Raji (cell line): Measurements from ENCODE around the gene DTWD2.

Experiments
- POLR2A ChIP-seq: IDR thresholded peaks from 2 replicates; pipeline ENCODE4 v1.6.1; 2011; ENCODE audit warnings: low read depth, low read length, control low read depth; ENCODE audit not compliant: insufficient read depth

DTWD2 gene

GRCh38 chr5:119017994-119018393 lies 29.6 kb upstream of the DTWD2 start:
- TF ChIP-seq POLR2A = no peak

DNA sequence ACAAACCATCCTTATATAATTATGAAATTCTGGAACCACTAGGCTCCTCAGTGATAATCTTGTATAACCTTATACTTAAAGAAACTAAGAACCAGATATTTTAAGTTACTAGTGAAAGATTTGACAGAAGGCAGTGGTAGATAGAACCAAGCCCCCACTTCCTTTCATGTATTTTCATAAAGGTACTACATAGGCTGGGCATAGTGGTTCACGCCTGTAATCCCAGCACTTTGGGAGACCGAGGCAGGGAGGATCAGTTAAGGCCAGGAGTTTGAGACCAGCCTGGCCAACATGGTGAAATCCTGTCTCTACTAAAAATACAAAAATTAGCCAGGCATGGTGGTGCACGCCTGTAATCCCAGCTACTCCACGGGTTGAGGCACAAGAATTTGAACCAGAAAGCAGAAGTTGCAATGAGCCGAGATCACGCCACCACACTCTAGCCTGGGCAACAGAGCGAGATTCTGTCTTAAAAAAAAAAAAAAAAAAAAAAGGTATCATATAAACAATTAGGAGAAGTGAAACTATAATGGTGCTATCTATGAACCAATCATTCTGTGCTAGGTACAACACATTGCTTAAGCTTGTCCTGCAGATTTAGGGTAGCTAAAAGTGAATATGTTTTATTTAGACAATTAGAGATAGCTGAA lies 27.9 kb upstream of the DTWD2 start:
- TF ChIP-seq POLR2A = no peak

DNA sequence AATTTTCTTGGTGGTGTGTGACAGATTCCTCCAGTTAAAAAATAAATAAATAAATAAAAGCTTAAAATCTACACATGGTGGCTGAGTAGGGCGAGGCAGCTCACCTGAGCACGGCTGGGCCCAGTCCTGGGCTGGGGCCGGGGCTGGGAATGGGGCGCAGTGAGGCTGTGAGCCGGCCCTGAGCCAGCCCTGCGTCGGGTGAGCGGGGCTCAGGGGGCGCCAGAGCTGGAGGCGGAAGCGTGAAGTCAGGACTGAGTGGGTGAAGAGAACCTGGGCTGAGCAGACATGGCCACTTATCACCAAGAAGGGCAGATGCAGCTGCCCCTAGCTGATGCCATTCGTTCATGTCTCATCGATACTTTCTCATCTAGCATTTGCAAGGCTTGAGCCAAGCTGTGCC lies 22.8 kb upstream of the DTWD2 start:
- TF ChIP-seq POLR2A = no peak

- no peak for TF ChIP-seq POLR2A
These were observed 21.9 kb upstream of the DTWD2 start for GRCh38 chr5:119010206-119010605.

DNA sequence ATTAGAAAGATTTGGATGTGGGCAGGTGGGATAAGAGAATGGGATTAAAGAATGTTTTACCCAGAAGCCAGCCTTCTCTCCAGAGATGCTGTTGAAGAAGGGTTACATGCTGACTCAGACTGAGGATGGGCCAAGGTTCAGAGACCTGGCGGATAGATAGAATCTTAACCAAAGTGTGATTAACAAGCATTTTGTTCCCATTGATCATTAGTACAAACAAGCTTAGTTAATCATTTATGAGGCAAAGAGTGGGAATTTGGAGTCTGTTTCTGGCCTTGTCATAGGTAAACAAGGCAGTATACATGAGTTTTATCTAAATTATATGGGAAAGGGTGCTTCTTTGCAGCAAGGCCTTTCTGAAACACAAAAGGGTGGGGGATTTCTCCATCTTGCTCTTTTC lies 20.8 kb upstream of the DTWD2 start:
- no peak for TF ChIP-seq POLR2A

DNA sequence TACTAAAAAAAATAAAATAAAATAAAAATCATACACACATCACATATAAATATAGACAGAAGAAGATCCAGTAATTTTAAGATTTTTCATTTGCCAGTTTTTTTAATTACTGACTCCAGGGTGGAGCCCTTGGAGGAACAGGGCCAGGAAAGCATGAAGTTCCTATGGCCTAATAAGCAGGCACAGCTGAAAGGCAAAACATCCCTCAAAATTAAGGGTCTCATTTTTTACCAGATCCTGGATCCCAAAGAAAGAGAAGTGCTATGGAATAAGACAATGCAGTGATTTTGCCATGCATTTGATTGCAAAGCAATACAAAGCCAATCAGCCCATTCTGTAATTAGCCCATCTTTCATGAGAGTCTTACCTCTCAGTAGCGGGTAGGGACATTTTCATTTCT lies 11.3 kb upstream of the DTWD2 start:
- no peak for TF ChIP-seq POLR2A

- no peak for TF ChIP-seq POLR2A
These were observed 7.8 kb upstream of the DTWD2 start for GRCh38 chr5:118996098-118996497.

- no peak for TF ChIP-seq POLR2A
These were observed 6.2 kb upstream of the DTWD2 start for GRCh38 chr5:118994595-118994994.

DNA sequence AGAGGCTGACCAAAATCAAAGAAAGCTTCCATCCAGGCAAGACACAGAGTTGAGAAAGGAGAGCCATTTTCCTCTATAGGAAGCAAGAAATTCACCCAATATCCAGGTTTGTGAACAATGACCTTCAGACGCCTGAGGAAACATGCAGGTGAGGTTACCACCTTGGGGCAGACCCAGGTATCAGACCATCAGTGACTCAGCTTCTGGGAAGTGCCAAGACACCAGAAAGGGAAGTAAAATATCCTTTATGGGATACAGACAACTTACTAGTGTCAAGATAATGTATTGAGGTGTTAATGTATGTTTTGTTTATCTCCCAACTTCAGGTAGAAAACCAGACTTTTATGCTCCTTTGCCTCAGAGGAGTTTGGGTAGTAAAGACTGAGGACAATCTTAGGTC lies 2.2 kb upstream of the DTWD2 start:
- no peak for TF ChIP-seq POLR2A

- no peak for TF ChIP-seq POLR2A
These were observed 1.5 kb upstream of the DTWD2 start for GRCh38 chr5:118989816-118990215.

- TF ChIP-seq POLR2A = no peak
These were observed 476 bp upstream of the DTWD2 start for GRCh38 chr5:118988866-118989180.

GRCh38 chr5:118984602-118985001 lies 3.7 kb downstream of the DTWD2 start:
- TF ChIP-seq POLR2A = no peak

GRCh38 chr5:118981783-118982182 lies 6.6 kb downstream of the DTWD2 start:
- TF ChIP-seq POLR2A = no peak

GRCh38 chr5:118980438-118980837 lies 7.9 kb downstream of the DTWD2 start:
- TF ChIP-seq POLR2A = no peak

- no peak for TF ChIP-seq POLR2A
These were observed 8.3 kb downstream of the DTWD2 start for GRCh38 chr5:118980017-118980416.

DNA sequence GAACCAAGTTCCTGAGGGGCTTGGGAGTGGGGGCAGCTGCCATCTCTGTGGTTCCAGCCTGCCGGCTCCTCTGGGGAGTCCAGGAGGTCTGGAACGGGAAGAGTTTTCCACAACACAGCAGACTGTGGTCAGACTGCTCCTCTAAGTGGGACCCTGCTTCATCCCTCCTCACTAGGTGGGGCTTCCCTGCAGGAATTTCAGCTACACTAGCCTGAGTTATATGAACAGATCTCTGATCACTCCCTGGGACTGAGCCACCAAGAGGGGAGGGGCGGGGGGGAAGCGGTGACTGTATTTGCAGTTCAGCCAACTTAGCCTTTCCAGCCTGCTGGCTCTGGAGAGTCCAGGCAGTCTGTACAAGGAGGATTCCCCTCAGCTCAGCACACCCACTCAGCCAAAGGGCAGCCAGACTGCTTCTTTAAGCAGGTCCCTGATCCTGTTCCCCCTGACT lies 19.4 kb downstream of the DTWD2 start:
- TF ChIP-seq POLR2A = no peak

- no peak for TF ChIP-seq POLR2A
These were observed 19.9 kb downstream of the DTWD2 start for GRCh38 chr5:118968406-118968911.

GRCh38 chr5:118967059-118967508 lies 21.3 kb downstream of the DTWD2 start:
- no peak for TF ChIP-seq POLR2A

GRCh38 chr5:118965890-118966289 lies 22.5 kb downstream of the DTWD2 start:
- no peak for TF ChIP-seq POLR2A
